HepG2 (cell line): ENCODE data around the gene ATP13A3. TPM values are rescaled to one million over a fixed set of nuclear protein-coding genes. Genes with fewer than 3 reads are reported as not detected.

Source experiments
- ATAC-seq: fragments of 200-7000 bp; cut with Tn5 transposase; 3 replicates; pipeline ENCODE4 v1.9.1; 2020; ENCODE audit warnings: mild to moderate bottlenecking, moderate library complexity
- BruUV-seq: library from RNA; stranded (reverse); fragments of 400-500 nt; replicated peaks from 2 replicates; lab custom pipeline; 2021; lab: Mats Ljungman, UMichigan
- CTCF ChIA-PET: fragments of 300-600 bp; formaldehyde crosslinking; extraction: SDS; loops from one replicate; lab custom pipeline; 2021; ENCODE audit warnings: low total read pairs, inconsistent platforms, low intra/inter-chr PET ratio; lab: Yijun Ruan, JAX
- POLR2A ChIA-PET: fragments of 350-600 bp; sonication (Branson Sonifier 250); formaldehyde crosslinking; loops from one replicate; lab custom pipeline; 2020; ENCODE audit warnings: antibody characterized with exemption, inconsistent platforms; lab: Yijun Ruan, JAX
- DNase-seq: peaks from one replicate; pipeline ENCODE4 v3.0.0-alpha.2; 2015; ENCODE audit warnings: low spot score
- FAIRE-seq: peaks from 3 replicates; lab custom pipeline; 2011; peaks lifted over from hg19 to GRCh38; lab: Jason Lieb, UNC
- H2AFZ ChIP-seq: one replicate; pipeline ENCODE4 v1.6.1; 2011; ENCODE audit warnings: low read length, inconsistent platforms
- H3K27ac ChIP-seq: fragments of 300-600 bp; 3 replicates; pipeline ENCODE4 v1.8.0; 2011; ENCODE audit warnings: mixed run types, mild to moderate bottlenecking, mixed read lengths, low read length, inconsistent platforms; ENCODE audit not compliant: insufficient read depth; ENCODE audit errors: extremely low read length
- H3K27me3 ChIP-seq, 2 experiments: fragments of 200-600 bp in 1 of 2; 2 replicates in 1 of 2; 3 replicates in 1 of 2; pipeline versions ENCODE4 v1.6.0 to v1.8.0; 2011; ENCODE audit warnings: low read length in 2 of 2, mild to moderate bottlenecking in 2 of 2, moderate library complexity in 2 of 2, inconsistent platforms in 1 of 2; ENCODE audit not compliant: insufficient read depth in 2 of 2, control insufficient read depth in 1 of 2
- H3K36me3 ChIP-seq, 2 experiments: fragments of 200-600 bp in 1 of 2; replicated peaks in 1 of 2; 2 replicates in 1 of 2; 3 replicates in 1 of 2; pipeline versions ENCODE4 v1.5.1 to v1.8.0; 2011; ENCODE audit warnings: low read length in 2 of 2, inconsistent platforms in 1 of 2; ENCODE audit not compliant: insufficient read depth in 2 of 2, control insufficient read depth in 1 of 2
- H3K4me1 ChIP-seq: 2 replicates; pipeline ENCODE4 v1.5.1; 2012; ENCODE audit warnings: low read length, inconsistent platforms; ENCODE audit not compliant: insufficient read depth
- H3K4me2 ChIP-seq: 2 replicates; pipeline ENCODE4 v1.6.0; 2011; ENCODE audit warnings: low read depth, low read length, inconsistent platforms
- H3K4me3 ChIP-seq, 3 experiments: fragments of 200-600 bp in 1 of 3; sonication (generic), shearing (Covaris generic) in 1 of 3; replicated peaks in 1 of 3; 2 replicates each; pipeline ENCODE4 v1.5.1; 2011 to 2016; ENCODE audit warnings: low read length in 3 of 3, inconsistent platforms in 2 of 3, low read depth in 2 of 3, mild to moderate bottlenecking in 2 of 3, control low read depth in 1 of 3, mixed read lengths in 1 of 3; ENCODE audit not compliant: insufficient read depth in 1 of 3
- H3K79me2 ChIP-seq: one replicate; pipeline ENCODE4 v1.6.1; 2011; ENCODE audit warnings: low read length, inconsistent platforms; ENCODE audit not compliant: insufficient read depth
- H3K9ac ChIP-seq: 2 replicates; pipeline ENCODE4 v1.6.0; 2011; ENCODE audit warnings: mild to moderate bottlenecking, low read depth, low read length, inconsistent platforms; ENCODE audit not compliant: insufficient read depth
- H3K9me3 ChIP-seq: 2 replicates; pipeline ENCODE4 v1.5.1; 2012; ENCODE audit warnings: mild to moderate bottlenecking, low read length
- H4K20me1 ChIP-seq: 2 replicates; pipeline ENCODE4 v1.6.0; 2011; ENCODE audit warnings: inconsistent platforms, mild to moderate bottlenecking, low read length, moderate library complexity; ENCODE audit not compliant: insufficient read depth
- FOXO4 ChIP-seq: sonication (generic); formaldehyde crosslinking; conservative IDR thresholded peaks from 2 replicates; pipeline ENCODE4 v1.8.1; 2023; ENCODE audit warnings: missing genetic modification reagents
- HDAC1 ChIP-seq: sonication (generic); formaldehyde crosslinking; IDR thresholded peaks from 2 replicates; pipeline ENCODE4 v1.5.1; 2020; ENCODE audit warnings: mild to moderate bottlenecking, missing genetic modification reagents
- HNF4A ChIP-seq: sonication (generic); formaldehyde crosslinking; IDR thresholded peaks from 2 replicates; pipeline ENCODE4 v1.4.0; 2020; ENCODE audit warnings: missing genetic modification reagents
- MIER2 ChIP-seq: IDR thresholded peaks from 2 replicates; pipeline ENCODE4 v1.6.1; 2016; ENCODE audit warnings: missing biosample characterization, missing genetic modification reagents
- NCOR1 ChIP-seq: fragments of 200-600 bp; sonication (generic); IDR thresholded peaks from 2 replicates; pipeline ENCODE4 v1.7.0; 2017; ENCODE audit warnings: antibody characterized with exemption, low read length, borderline replicate concordance
- NFYC ChIP-seq: IDR thresholded peaks from 2 replicates; pipeline ENCODE4 v1.6.1; 2016; ENCODE audit warnings: missing genetic modification reagents, missing compliant biosample characterization
- YY1 ChIP-seq: IDR thresholded peaks from 2 replicates; pipeline ENCODE4 v1.6.1; 2011; ENCODE audit warnings: low read length, low read depth, moderate library complexity, mild to moderate bottlenecking; ENCODE audit not compliant: insufficient read depth, insufficient replicate concordance
- ZFP37 ChIP-seq: sonication (generic); formaldehyde crosslinking; IDR thresholded peaks from 2 replicates; pipeline ENCODE4 v1.4.0; 2020; ENCODE audit warnings: missing genetic modification reagents, borderline replicate concordance
- ZNF557 ChIP-seq: sonication (generic); formaldehyde crosslinking; IDR thresholded peaks from 2 replicates; pipeline ENCODE4 v1.4.0; 2020; ENCODE audit warnings: missing genetic modification reagents
- ZNF615 ChIP-seq: sonication (generic); formaldehyde crosslinking; IDR thresholded peaks from 2 replicates; pipeline ENCODE4 v1.5.0; 2020; ENCODE audit warnings: mild to moderate bottlenecking, missing genetic modification reagents, borderline replicate concordance
- WGBS: methylation state at CpG from one replicate; pipeline ENCODE4 v1.1.6; 2017; ENCODE audit warnings: low lambda C conversion rate; 5-methylcytosine and 5-hydroxymethylcytosine counted together
- in situ Hi-C: cut with HindIII; loops from 2 replicates; pipeline ENCODE4 v1.10.0; 2017; ENCODE audit warnings: low pct_unique_long_range_greater_than_20kb; ENCODE audit not compliant: extremely low pct_ligation_motif_present
- intact Hi-C: fragments of 100-400 bp; cut with micrococcal nuclease; formaldehyde crosslinking; loops from one replicate; pipeline ENCODE4 v1.10.0; 2022; ENCODE audit not compliant: unreplicated experiment
- polyA plus RNA-seq, 8 experiments: library from polyadenylated mRNA; depleted of rRNA in 3 of 8; stranded (reverse) in 7 of 8; unstranded in 1 of 8; fragments of >200 nt; fragmentation: Illumina TruSeq in 4 of 8; extraction: Trizol in 4 of 8; gene quantifications; 2 replicates each; pipeline versions ENCODE4 v1.2.1 to v1.2.3, GENCODE V29; 2011 to 2016; ENCODE audit warnings: low read depth in 4 of 8, missing spikeins in 1 of 8, mixed read lengths in 1 of 8; ENCODE audit not compliant: insufficient read depth in 1 of 8
- total RNA-seq, 5 experiments: library from RNA; depleted of rRNA; stranded (reverse); fragments of >200 nt; fragmentation: Illumina TruSeq; extraction: Trizol; gene quantifications; 2 replicates each; pipeline ENCODE4 v1.2.3, GENCODE V29; 2016; ENCODE audit warnings: low read depth in 1 of 5
- TF ChIP-seq, protein P1 (sequence below), 2 experiments: sonication (generic) in 1 of 2; formaldehyde crosslinking in 1 of 2; IDR thresholded peaks; 2 replicates each; pipeline versions ENCODE4 v1.6.1 to v1.9.0; 2014 to 2022; ENCODE audit warnings: antibody characterized with exemption in 1 of 2, borderline replicate concordance in 1 of 2, inconsistent platforms in 1 of 2, low read depth in 1 of 2, missing genetic modification reagents in 1 of 2
- TF ChIP-seq, protein P2 (sequence below): sonication (generic); formaldehyde crosslinking; IDR thresholded peaks from 2 replicates; pipeline ENCODE4 v1.4.0; 2020; ENCODE audit warnings: missing genetic modification reagents

The ATP13A3 gene
- total and polyA plus RNA-seq, 2 of the 13 experiments (the other 11 are each of a cell fraction or from before 2014, with no cell fraction given): 44.9 to 80.8 TPM

GRCh38 chr3:194526164-194526563 lies 39.4 kb upstream of the ATP13A3 start (continued):
- TF ChIP-seq, protein P1, sequence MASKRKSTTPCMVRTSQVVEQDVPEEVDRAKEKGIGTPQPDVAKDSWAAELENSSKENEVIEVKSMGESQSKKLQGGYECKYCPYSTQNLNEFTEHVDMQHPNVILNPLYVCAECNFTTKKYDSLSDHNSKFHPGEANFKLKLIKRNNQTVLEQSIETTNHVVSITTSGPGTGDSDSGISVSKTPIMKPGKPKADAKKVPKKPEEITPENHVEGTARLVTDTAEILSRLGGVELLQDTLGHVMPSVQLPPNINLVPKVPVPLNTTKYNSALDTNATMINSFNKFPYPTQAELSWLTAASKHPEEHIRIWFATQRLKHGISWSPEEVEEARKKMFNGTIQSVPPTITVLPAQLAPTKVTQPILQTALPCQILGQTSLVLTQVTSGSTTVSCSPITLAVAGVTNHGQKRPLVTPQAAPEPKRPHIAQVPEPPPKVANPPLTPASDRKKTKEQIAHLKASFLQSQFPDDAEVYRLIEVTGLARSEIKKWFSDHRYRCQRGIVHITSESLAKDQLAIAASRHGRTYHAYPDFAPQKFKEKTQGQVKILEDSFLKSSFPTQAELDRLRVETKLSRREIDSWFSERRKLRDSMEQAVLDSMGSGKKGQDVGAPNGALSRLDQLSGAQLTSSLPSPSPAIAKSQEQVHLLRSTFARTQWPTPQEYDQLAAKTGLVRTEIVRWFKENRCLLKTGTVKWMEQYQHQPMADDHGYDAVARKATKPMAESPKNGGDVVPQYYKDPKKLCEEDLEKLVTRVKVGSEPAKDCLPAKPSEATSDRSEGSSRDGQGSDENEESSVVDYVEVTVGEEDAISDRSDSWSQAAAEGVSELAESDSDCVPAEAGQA (IDR thresholded peaks at IDR 0.05; ENCODE audit: low read depth): no peak
- TF ChIP-seq, protein P1 (CRISPR knock-in tag; IDR thresholded peaks at IDR 0.05; ENCODE audit: borderline replicate concordance): no peak
- TF ChIP-seq ZFP37 (CRISPR knock-in tag): no peak
- no peak for TF ChIP-seq HDAC1 (CRISPR knock-in tag)
- TF ChIP-seq YY1: no peak
- no peak for TF ChIP-seq ZNF615 (CRISPR knock-in tag)

GRCh38 chr3:194522579-194523046 lies 35.8 kb upstream of the ATP13A3 start:
- no peaks in the 10 kb centered on the region for H3K27me3 ChIP-seq
- in situ Hi-C loops: no loop called here
- FAIRE-seq (no peak), DNase-seq (no peak), ATAC-seq (no peak)
- WGBS: 37% methylated on average over 4 of the region's 4 CpGs
- H3K4me2 ChIP-seq: peak overlapping the region; percentile 23; the same call in 1 of the 2 replicates
- intact Hi-C loops: loop anchor here (5.0 kb wide), 1 partner anchor 35 kb away; the partner anchor contains the start of gene ATP13A3
- no peak overlapping the region for H3K27ac ChIP-seq
- no peak overlapping the region for H2AFZ ChIP-seq
- H3K4me1 ChIP-seq: peaks cover 49% of the 10 kb centered on the region
- H3K9me3 ChIP-seq: no peaks in the 10 kb centered on the region
- H3K36me3 ChIP-seq: no peaks in the 10 kb centered on the region
- BruUV-seq: no TSS peak
- H4K20me1 ChIP-seq: no peaks in the 10 kb centered on the region
- POLR2A ChIA-PET: interaction anchor here (0.7 kb wide), 1 partner anchor 14 kb away, joined by 6 read pairs; no protein-coding TSS in a partner anchor
- no peak overlapping the region for H3K4me3 ChIP-seq
- no peak overlapping the region for H3K9ac ChIP-seq
- H3K79me2 ChIP-seq: no peaks in the 10 kb centered on the region
- TF ChIP-seq NCOR1 (no peak), NFYC (no peak), MIER2 (CRISPR knock-in tag) (no peak), ZNF557 (no peak), HNF4A (CRISPR knock-in tag) (0 out of 2 replicates have a peak, but pooled peaks have one; percentile 14), FOXO4 (no peak)
- TF ChIP-seq, protein P2, sequence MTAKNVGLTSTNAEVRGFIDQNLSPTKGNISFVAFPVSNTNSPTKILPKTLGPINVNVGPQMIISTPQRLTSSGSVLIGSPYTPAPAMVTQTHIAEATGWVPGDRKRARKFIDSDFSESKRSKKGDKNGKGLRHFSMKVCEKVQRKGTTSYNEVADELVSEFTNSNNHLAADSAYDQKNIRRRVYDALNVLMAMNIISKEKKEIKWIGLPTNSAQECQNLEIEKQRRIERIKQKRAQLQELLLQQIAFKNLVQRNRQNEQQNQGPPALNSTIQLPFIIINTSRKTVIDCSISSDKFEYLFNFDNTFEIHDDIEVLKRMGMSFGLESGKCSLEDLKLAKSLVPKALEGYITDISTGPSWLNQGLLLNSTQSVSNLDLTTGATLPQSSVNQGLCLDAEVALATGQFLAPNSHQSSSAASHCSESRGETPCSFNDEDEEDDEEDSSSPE (CRISPR knock-in tag): no peak
- CTCF ChIA-PET: no interaction called here
